NCI-H1417 treated with DMSO at 0.1 percent for 48 hours (cell line): Measurements from ENCODE around the gene TRIO.

Experiments
- DNase-seq: peaks from one replicate; lab custom pipeline; 2025; lab: John Stamatoyannopoulos, UW

The TRIO gene

GRCh38 chr5:14226554-14226953, 83.4 kb downstream of the TRIO start:
- no peak for DNase-seq

- DNase-seq, result no peak
These were observed 83.8 kb downstream of the TRIO start for GRCh38 chr5:14226992-14227391.

GRCh38 chr5:14227513-14227912, 84.4 kb downstream of the TRIO start:
- DNase-seq, result no peak

- DNase-seq, result no peak
These were observed 85.1 kb downstream of the TRIO start for GRCh38 chr5:14228219-14228618.

- no peak for DNase-seq
These were observed 86.0 kb downstream of the TRIO start for GRCh38 chr5:14229181-14229580.

- no peak for DNase-seq
These were observed 86.6 kb downstream of the TRIO start for GRCh38 chr5:14229734-14230133.

GRCh38 chr5:14231156-14231555, 88.0 kb downstream of the TRIO start:
- no peak for DNase-seq

GRCh38 chr5:14231890-14232289, 88.7 kb downstream of the TRIO start:
- no peak for DNase-seq

GRCh38 chr5:14234204-14234603, 91.1 kb downstream of the TRIO start:
- DNase-seq, result no peak

- DNase-seq, result no peak
These were observed 92.7 kb downstream of the TRIO start for GRCh38 chr5:14235872-14236271.

- no peak for DNase-seq
These were observed 93.6 kb downstream of the TRIO start for GRCh38 chr5:14236757-14237156.

GRCh38 chr5:14237317-14238086, 94.4 kb downstream of the TRIO start:
- no peak for DNase-seq

GRCh38 chr5:14238272-14238671, 95.1 kb downstream of the TRIO start:
- DNase-seq, result no peak

- DNase-seq, result no peak
These were observed 96.3 kb downstream of the TRIO start for GRCh38 chr5:14239404-14239803.

GRCh38 chr5:14239951-14240350, 96.8 kb downstream of the TRIO start:
- DNase-seq, result no peak

GRCh38 chr5:14240359-14240758, 97.2 kb downstream of the TRIO start:
- DNase-seq, result no peak

- no peak for DNase-seq
These were observed 98.0 kb downstream of the TRIO start for GRCh38 chr5:14241141-14241540.

GRCh38 chr5:14242447-14242846, 99.3 kb downstream of the TRIO start:
- DNase-seq, result no peak

- no peak for DNase-seq
These were observed 99.8 kb downstream of the TRIO start for GRCh38 chr5:14242871-14243383.

- no peak for DNase-seq
These were observed 100.6 kb downstream of the TRIO start for GRCh38 chr5:14243766-14244165.

GRCh38 chr5:14244721-14245120, 101.6 kb downstream of the TRIO start:
- DNase-seq, result no peak

GRCh38 chr5:14245132-14245925, 102.2 kb downstream of the TRIO start:
- DNase-seq, result no peak

- no peak for DNase-seq
These were observed 103.4 kb downstream of the TRIO start for GRCh38 chr5:14246350-14247053.
